Posterior cingulate gyrus (tissue), 11 donors: Measurements from ENCODE around the gene PPA1.
"Not testable (repeated sequence)": the region's sequence is repeated elsewhere in the genome, so short reads cannot be mapped to it uniquely, and the experiment has no call there.

Experiments used
- DNase-seq, 10 donors: peaks; one replicate each; pipeline versions ENCODE4 v3.0.0 to v3.0.0-alpha.2; 2020 to 2021; ENCODE audit warnings: mixed read lengths in 3 of 10
- intact Hi-C: fragments of 100-400 bp; cut with DNase I; formaldehyde crosslinking; loops from one replicate; pipeline ENCODE4 v1.15.1; 2023

Gene PPA1

GRCh38 chr10:70233109-70233938, at the start of gene PPA1:
TSS of gene PPA1 (minus strand) at chr10:70233429. CDS start at chr10:70233327, 102 bp downstream.
- intact Hi-C loops, result loop anchor here (5.0 kb wide), 1 partner anchor 149 kb away; the partner anchor contains the start of gene LRRC20
- DNase-seq, result peak; percentile 98 to 100 (median 99)

GRCh38 chr10:70281609-70282008, 48.4 kb upstream of the PPA1 start:
- no peak for DNase-seq
- intact Hi-C loops, result no loop called here

GRCh38 chr10:70280099-70280498, 46.9 kb upstream of the PPA1 start:
- intact Hi-C loops, result no loop called here
- no peak for DNase-seq

- intact Hi-C loops, result no loop called here
These were observed 44.3 kb upstream of the PPA1 start for GRCh38 chr10:70277396-70278030.

GRCh38 chr10:70274643-70275042, 41.4 kb upstream of the PPA1 start:
- DNase-seq, result peak in 3 of 10 donors; percentile 20 to 86 (median 36)
- intact Hi-C loops, result no loop called here

More at GRCh38 chr10:70277396-70278030, 44.3 kb upstream of the PPA1 start:
- no peak for DNase-seq

DNA sequence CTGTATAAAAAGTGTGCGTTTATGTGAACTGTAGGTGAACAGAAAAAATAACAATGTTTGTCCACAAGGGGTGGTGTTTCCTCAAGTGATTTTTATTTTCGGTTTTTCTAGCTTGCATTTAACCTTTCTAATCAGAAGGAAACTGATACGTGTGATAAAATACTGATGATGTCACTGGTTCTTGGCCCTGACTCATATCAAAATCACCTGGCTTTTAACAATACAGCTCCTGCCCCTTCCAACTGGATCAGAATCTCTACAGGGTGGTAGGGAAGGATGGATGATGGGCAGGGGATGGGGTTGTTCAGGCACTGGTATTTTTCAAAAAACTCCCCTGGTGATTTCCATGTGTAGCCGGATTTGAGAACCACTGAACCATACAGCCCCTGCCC, 39.7 kb upstream of the PPA1 start:
- intact Hi-C loops, result no loop called here
- no peak for DNase-seq

GRCh38 chr10:70271996-70272924, 39.0 kb upstream of the PPA1 start:
- DNase-seq, result no peak
- intact Hi-C loops, result no loop called here

DNA sequence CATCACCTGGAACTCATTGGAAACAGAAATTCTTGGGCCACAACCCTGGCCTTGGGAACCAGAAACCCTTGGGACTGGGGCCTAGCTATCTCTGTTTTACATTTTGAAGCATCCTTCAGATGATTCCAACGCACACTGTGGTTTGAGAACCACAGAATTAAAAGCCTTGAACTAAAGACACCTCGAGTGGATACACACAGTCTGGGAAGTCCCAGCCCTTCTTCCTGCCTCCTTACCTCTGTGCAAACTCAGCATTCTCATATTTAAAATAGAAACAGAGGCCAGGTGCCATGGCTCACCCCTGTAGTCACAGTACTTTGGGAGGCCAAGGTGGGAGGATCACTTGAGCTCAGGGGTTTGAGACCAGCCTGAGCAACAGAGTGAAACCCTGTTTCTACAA, 37.7 kb upstream of the PPA1 start:
- intact Hi-C loops, result no loop called here
- no peak for DNase-seq

DNA sequence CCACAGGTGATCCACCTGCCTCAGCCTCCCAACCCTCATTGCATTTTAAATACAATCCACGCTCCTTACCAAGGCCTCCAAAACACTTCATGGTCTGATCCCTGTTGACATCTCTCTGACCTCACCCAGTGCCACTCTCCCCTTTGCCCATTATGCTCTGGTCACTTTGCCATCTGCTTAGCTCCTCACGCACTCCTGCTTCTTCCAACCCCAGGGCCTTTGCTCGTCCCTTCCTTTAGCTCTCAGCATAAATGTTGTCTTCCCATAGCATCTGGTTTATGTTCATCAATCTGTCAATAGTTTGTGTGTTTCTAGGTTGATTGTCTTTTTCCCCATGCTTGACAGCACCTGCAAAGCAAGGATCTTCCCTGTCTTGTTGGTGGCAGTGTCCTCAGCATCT, 36.5 kb upstream of the PPA1 start:
- no peak for DNase-seq
- intact Hi-C loops, result no loop called here

GRCh38 chr10:70268376-70268775, 35.1 kb upstream of the PPA1 start:
- intact Hi-C loops, result no loop called here
- no peak for DNase-seq

DNA sequence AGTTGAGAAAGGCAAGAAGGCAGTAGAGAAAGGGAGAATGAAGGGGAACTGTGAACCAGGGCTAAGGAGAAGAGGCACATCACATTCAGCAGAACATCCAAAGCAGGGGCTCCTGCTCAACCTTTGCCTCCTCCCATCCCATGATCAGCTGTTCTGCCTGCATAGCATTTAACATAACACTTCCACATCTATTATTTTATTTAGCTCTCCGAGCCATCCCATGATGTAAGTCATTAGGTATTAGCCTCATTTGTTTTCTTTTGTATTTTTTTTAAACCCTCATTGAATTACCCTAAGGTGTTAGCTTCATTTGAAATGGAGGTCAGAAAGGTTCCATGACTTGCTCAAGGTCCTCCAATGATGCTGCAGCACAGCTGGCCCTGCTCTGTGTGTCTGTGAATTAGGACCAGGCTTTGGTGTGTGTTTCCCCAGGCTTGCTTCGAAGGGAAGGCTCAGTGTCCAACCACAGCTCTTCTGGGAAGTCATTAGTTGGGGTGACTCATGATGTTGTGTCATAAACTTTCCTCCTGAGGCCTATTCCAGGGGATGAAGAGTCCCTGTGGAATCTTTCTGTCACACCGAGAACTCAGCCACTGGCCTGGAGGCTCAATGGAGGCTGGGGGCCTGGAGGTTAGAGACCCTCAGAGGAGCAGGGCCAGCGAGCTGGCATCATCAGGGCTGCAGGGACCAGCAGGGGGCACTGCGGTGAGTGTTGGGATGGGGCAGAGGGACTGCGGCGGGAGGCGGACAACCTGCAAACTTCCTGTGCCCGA, 34.1 kb upstream of the PPA1 start:
- intact Hi-C loops, result no loop called here
- no peak for DNase-seq

GRCh38 chr10:70266701-70267100, 33.5 kb upstream of the PPA1 start:
- intact Hi-C loops, result no loop called here
- no peak for DNase-seq

GRCh38 chr10:70266056-70266455, 32.8 kb upstream of the PPA1 start:
- intact Hi-C loops, result no loop called here
- no peak for DNase-seq

DNA sequence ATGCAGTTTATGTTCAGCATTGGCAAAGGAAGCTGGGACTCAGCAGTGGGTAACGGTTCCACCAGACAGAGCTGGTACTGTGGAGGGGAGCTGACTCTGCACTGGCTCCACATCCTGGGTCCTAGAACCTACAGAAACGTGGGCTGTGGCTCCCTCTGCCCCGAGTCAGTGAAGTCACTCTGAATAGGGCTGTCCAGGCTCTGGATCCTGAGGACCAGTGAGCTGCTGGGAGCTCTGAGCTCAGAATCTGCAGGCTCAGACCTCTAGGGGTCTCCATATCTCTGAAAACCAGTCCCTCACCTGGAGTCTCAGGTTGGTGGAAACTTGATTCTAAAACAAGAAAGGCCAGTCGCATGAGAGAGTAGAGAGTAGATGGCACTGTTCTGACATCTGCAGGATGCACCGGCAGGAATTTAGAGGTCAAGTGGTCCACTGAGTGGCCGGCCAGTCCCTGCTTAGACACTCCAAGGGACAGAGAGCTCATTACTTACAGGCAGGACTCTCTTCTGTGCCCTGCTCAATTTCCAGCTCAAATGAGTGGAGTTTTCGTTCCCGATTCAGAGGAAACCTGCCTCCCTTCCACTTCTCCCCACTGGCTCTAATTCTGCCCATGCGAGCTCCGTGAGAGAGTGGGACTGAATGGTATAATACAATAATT, 31.9 kb upstream of the PPA1 start:
- peak in 2 of 10 donors; percentile 49 to 88 for DNase-seq
- intact Hi-C loops, result no loop called here

- intact Hi-C loops, result no loop called here
- DNase-seq, result no peak
These were observed 27.5 kb upstream of the PPA1 start for GRCh38 chr10:70260734-70261133.

DNA sequence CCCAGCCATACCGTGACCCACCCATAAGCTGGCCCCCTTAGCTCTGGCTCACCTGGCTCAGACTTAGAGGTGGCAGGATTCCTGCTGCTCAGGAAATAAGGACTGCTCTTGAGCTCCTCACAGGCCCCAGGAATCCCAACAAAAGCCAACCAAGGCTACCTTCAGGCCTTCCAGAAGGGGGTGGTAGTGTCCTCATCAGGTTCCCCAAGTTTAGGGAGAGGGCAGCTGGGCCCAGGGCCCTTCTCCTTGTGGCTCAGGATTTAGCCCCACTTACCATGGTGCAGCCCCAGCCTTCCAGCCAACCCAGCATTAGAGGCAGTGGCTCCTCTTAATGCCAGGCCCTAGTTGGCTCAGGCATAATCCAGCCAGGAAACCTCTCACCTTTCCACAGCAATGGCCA, 27.0 kb upstream of the PPA1 start:
- intact Hi-C loops, result no loop called here
- DNase-seq, result no peak

DNA sequence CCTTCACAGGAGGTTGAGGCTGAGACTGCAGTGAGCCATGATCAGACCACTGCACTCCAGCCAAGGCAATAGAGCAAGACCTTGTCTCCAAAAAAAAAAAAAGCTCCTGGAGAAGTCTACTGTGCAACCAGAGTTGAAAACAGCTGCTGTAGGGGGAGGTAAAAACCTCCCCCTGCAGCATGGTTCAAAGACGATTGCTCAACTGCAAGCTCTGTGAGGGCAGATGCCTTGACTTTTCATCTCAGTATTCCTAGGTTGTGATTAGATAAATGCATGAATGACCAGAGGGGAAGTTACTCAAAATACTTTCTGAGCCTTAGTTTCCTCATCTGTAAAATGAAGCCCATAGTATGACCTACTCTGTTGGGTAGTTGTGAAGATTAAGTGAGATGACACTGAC, 25.0 kb upstream of the PPA1 start:
- DNase-seq, result no peak
- intact Hi-C loops, result no loop called here

- intact Hi-C loops, DNase-seq: not testable (repeated sequence)
These were observed 24.6 kb upstream of the PPA1 start for GRCh38 chr10:70257816-70258215.

DNA sequence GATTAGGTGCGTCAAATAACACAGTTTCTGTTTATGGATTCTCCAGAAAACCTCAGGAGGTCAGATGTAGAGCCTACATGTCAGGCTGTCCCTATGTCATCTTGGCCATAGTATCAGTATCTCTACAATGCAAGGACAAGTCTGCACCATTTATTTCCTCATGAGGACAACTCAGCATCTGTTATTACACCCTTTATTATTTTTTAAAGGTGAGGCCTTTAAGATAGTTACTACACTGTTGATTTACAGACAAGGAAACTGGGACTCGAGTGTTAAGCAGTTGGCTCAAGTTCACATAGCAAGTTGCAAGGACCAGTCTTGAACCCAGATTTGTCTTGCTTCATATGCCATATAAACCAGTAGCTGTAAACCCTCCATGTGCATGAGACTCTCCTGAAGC, 23.2 kb upstream of the PPA1 start:
- intact Hi-C loops, result no loop called here
- no peak for DNase-seq
